GM19025 (cell line): ENCODE measurements around the gene SNX7.

Experiments used
- ATAC-seq: cut with Tn5 transposase; IDR thresholded peaks from one replicate; pipeline ENCODE4 v1.9.1; 2021; ENCODE audit warnings: mild to moderate bottlenecking, low read depth, moderate library complexity; ENCODE audit not compliant: unreplicated experiment

Gene SNX7

GRCh38 chr1:98696077-98696476 lies 34.6 kb downstream of the SNX7 start:
- ATAC-seq = no peak

GRCh38 chr1:98697781-98698180 lies 36.3 kb downstream of the SNX7 start:
- no peak for ATAC-seq

GRCh38 chr1:98698625-98699024 lies 37.1 kb downstream of the SNX7 start:
- ATAC-seq = peak; percentile 51

GRCh38 chr1:98700228-98700627 lies 38.7 kb downstream of the SNX7 start:
- ATAC-seq = no peak

GRCh38 chr1:98702976-98703375 lies 41.5 kb downstream of the SNX7 start:
- ATAC-seq = no peak

- ATAC-seq = no peak
Observed at GRCh38 chr1:98704474-98704873, 43.0 kb downstream of the SNX7 start.

GRCh38 chr1:98704971-98705370 lies 43.5 kb downstream of the SNX7 start:
- no peak for ATAC-seq

GRCh38 chr1:98705591-98705990 lies 44.1 kb downstream of the SNX7 start:
- ATAC-seq = no peak

GRCh38 chr1:98706173-98706843 lies 44.8 kb downstream of the SNX7 start:
- ATAC-seq = peak; percentile 37

- ATAC-seq = no peak
Observed at GRCh38 chr1:98707556-98707955, 46.0 kb downstream of the SNX7 start.

GRCh38 chr1:98709906-98710305 lies 48.4 kb downstream of the SNX7 start:
- ATAC-seq = no peak

- ATAC-seq = no peak
Observed at GRCh38 chr1:98723574-98723973, 62.1 kb downstream of the SNX7 start.

- peak; percentile 87 for ATAC-seq
Observed at GRCh38 chr1:98732985-98733781, 71.7 kb downstream of the SNX7 start.

- peak; percentile 14 for ATAC-seq
Observed at GRCh38 chr1:98733782-98734112, 72.2 kb downstream of the SNX7 start.

- no peak for ATAC-seq
Observed at GRCh38 chr1:98735756-98736155, 74.2 kb downstream of the SNX7 start.

- no peak for ATAC-seq
Observed at GRCh38 chr1:98737835-98738234, 76.3 kb downstream of the SNX7 start.

- ATAC-seq = no peak
Observed at GRCh38 chr1:98739762-98740161, 78.2 kb downstream of the SNX7 start.

GRCh38 chr1:98741164-98741563 lies 79.6 kb downstream of the SNX7 start:
- no peak for ATAC-seq

- no peak for ATAC-seq
Observed at GRCh38 chr1:98749152-98749756, 87.7 kb downstream of the SNX7 start.

- no peak for ATAC-seq
Observed at GRCh38 chr1:98754176-98754575, 92.7 kb downstream of the SNX7 start.

GRCh38 chr1:98761219-98761865 lies 99.8 kb downstream of the SNX7 start:
- ATAC-seq = no peak
